NT2/D1 (cell line): ENCODE data around the gene TMEM198.

ENCODE experiments used
- DNase-seq: peaks from one replicate; pipeline ENCODE4 v3.0.0-alpha.2; 2011; ENCODE audit warnings: low read depth, low spot score
- H3K27me3 ChIP-seq: 2 replicates; pipeline ENCODE4 v1.6.0; 2011; ENCODE audit warnings: mild to moderate bottlenecking; ENCODE audit not compliant: insufficient read length, insufficient read depth
- H3K36me3 ChIP-seq: 2 replicates; pipeline ENCODE4 v1.6.1; 2011; ENCODE audit warnings: mild to moderate bottlenecking, low read length, mixed read lengths; ENCODE audit not compliant: insufficient read depth, insufficient read length
- H3K4me1 ChIP-seq: 2 replicates; pipeline ENCODE4 v1.5.1; 2011; ENCODE audit not compliant: insufficient read depth, insufficient read length
- H3K4me3 ChIP-seq: 2 replicates; pipeline ENCODE4 v1.5.1; 2011; ENCODE audit warnings: low read depth; ENCODE audit not compliant: insufficient read length
- H3K9ac ChIP-seq: 2 replicates; pipeline ENCODE4 v1.6.0; 2011; ENCODE audit warnings: low read depth; ENCODE audit not compliant: insufficient read length
- H3K9me3 ChIP-seq: 2 replicates; pipeline ENCODE4 v1.5.1; 2011; ENCODE audit warnings: mild to moderate bottlenecking, low read length; ENCODE audit not compliant: insufficient read depth
- SUZ12 ChIP-seq: IDR thresholded peaks from 2 replicates; pipeline ENCODE4 v1.6.1; 2011; ENCODE audit not compliant: insufficient read length, insufficient read depth; ENCODE audit errors: extremely low read depth
- YY1 ChIP-seq: IDR thresholded peaks from 2 replicates; pipeline ENCODE4 v1.6.1; 2011; ENCODE audit not compliant: insufficient read length, insufficient read depth
- ZNF274 ChIP-seq: IDR thresholded peaks from 2 replicates; pipeline ENCODE4 v1.6.1; 2011; ENCODE audit warnings: mild to moderate bottlenecking, low read depth, low read length

TMEM198 gene, protein sequence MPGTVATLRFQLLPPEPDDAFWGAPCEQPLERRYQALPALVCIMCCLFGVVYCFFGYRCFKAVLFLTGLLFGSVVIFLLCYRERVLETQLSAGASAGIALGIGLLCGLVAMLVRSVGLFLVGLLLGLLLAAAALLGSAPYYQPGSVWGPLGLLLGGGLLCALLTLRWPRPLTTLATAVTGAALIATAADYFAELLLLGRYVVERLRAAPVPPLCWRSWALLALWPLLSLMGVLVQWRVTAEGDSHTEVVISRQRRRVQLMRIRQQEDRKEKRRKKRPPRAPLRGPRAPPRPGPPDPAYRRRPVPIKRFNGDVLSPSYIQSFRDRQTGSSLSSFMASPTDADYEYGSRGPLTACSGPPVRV

GRCh38 chr2:219543596-219544358 is at the start of gene TMEM198, which contains the start of gene CHPF:
TMEM198 (plus strand) TSS chr2:219544028; CDS start chr2:219544728, 700 bp downstream.
CHPF (minus strand) TSS chr2:219543809; CDS start chr2:219543538, 271 bp downstream.
- H3K4me1 ChIP-seq: peaks cover 16% of the 10 kb centered on the region
- H3K9me3 ChIP-seq: no peaks in the 10 kb centered on the region
- peaks cover 37% of the 10 kb centered on the region for H3K27me3 ChIP-seq
- peak; percentile 99 for DNase-seq
- peaks cover 46% of the 10 kb centered on the region for H3K36me3 ChIP-seq
- TF ChIP-seq ZNF274: no peak
- TF ChIP-seq SUZ12: no peak
- H3K9ac ChIP-seq: peak within 1 kb of the TSS; percentile 95
- peak within 1 kb of the TSS; percentile 88 for H3K4me3 ChIP-seq

DNA sequence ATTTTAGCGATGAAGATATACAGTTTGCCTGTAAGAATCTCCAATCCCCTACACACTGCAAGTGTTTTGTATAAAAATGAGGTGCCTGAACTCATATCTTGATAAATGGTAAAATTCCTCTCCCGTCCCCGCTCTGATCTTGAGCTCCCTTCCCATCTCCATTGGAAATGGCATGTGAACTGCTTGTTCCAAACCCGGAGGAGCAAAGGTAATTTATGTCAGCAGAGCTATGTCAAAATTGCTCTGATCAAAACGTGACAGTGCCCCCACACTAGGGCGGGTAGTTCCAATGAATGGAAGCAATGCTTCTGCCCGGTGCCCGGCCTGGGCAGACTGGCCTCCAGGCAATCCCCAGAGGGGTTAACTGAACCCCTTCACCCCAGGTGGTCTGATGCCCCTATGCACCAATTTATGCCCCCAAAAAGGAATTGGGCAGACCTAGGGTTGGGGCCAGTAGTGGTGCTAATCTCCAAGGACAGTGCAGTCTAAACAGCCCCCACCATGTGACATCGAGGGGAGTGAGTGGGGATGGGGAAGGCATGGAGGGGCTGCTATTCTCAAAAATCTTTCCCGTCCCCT is 48.8 kb upstream of the TMEM198 start:
- peaks cover 20% of the 10 kb centered on the region for H3K4me1 ChIP-seq
- no peak for DNase-seq
- H3K9ac ChIP-seq: no peak overlapping the region
- no peaks in the 10 kb centered on the region for H3K9me3 ChIP-seq
- H3K4me3 ChIP-seq: no peak overlapping the region
- H3K36me3 ChIP-seq: peaks cover 12% of the 10 kb centered on the region
- H3K27me3 ChIP-seq: peaks cover 59% of the 10 kb centered on the region
- no peak for TF ChIP-seq YY1
- no peak for TF ChIP-seq ZNF274
- TF ChIP-seq SUZ12: no peak

DNA sequence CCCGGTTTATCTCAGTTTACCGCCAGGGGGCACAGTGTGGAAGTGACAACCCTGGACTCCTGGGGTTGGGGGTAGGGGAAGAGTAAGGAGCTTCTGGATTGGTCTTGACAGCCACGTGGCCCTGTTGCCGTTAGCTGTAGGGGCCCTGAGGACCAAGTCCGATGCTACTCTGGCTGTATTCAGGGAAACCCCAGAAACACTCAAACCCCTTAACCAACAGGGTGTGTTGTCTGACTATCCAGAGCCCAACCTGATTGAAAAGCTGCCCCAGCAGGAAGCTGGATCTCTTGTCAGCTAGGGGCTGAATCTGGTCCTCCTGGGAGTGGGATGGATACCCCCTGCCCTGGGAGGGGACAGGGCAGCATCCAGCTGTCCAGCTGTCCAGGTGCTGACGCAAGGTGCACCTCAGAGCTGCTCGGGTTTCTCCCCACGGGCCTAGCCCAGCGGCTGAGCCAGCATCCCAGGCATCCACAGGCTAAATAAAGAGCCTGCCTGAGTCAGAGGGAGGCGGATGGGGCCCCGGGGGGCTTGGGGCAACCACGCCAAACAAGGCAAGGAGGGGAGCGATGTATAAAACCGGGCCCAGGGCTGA is 48.2 kb upstream of the TMEM198 start:
- Histone ChIP-seq H3K9ac (peak overlapping the region; percentile 24), H3K4me3 (no peak overlapping the region), H3K27me3 (peaks cover 59% of the 10 kb centered on the region), H3K36me3 (peaks cover 7% of the 10 kb centered on the region), H3K9me3 (no peaks in the 10 kb centered on the region), H3K4me1 (peaks cover 21% of the 10 kb centered on the region)
- DNase-seq: peak; percentile 66
- TF ChIP-seq ZNF274 (no peak), SUZ12 (no peak), YY1 (no peak)

GRCh38 chr2:219496247-219496824 is 47.5 kb upstream of the TMEM198 start:
- no peaks in the 10 kb centered on the region for H3K9me3 ChIP-seq
- peak overlapping the region; percentile 70 for H3K4me3 ChIP-seq
- H3K9ac ChIP-seq: peak overlapping the region; percentile 83
- peaks cover 55% of the 10 kb centered on the region for H3K27me3 ChIP-seq
- TF ChIP-seq YY1: no peak
- TF ChIP-seq SUZ12: peak; percentile 81
- H3K4me1 ChIP-seq: peaks cover 21% of the 10 kb centered on the region
- peaks cover 3% of the 10 kb centered on the region for H3K36me3 ChIP-seq
- DNase-seq: no peak

- DNase-seq: no peak
- H3K36me3 ChIP-seq: peaks cover 5% of the 10 kb centered on the region
- H3K9ac ChIP-seq: peak overlapping the region; percentile 83
- peak overlapping the region; percentile 70 for H3K4me3 ChIP-seq
- H3K4me1 ChIP-seq: peaks cover 27% of the 10 kb centered on the region
- H3K9me3 ChIP-seq: no peaks in the 10 kb centered on the region
- no peak for TF ChIP-seq ZNF274
- TF ChIP-seq SUZ12: peak; percentile 92
- H3K27me3 ChIP-seq: peaks cover 55% of the 10 kb centered on the region
These were observed 46.9 kb upstream of the TMEM198 start for GRCh38 chr2:219496825-219497494.

DNA sequence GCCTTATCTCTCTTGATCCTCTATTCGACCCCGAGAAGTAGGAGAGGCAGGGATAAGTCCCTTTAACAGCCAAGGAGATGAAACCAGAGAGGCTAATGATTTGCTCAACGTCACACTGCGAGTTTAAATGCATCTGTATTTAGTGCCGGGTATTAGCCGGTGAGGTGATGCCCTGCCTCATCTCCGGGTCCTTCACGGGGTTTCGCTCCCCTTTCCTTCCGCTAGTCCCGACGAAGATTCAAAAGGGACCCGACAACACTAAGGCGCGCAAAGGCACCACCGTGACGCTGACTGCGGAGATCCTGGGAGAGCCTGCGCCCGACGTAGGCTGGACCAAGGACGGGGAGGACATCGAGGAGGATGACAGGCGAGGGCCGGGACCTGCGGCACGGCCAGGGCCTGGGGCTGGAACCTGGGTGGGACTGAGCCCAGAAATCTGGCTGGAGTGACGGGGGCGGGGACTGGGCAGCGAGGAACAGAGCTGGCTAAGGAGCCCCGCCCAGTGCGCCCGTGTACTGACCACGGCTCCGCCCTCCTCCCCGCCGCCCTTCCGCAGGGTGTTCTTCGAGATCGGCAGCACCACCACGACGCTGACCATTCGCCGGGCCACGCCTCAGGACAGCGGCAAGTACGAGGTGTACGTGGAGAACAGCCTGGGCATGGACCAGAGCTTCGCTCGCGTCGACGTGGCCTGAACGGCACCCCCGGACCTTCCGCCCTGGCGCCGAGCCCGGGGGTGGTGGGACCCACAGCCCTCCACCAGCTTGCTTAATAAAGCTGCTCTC is 46.1 kb upstream of the TMEM198 start:
- H3K27me3 ChIP-seq: peaks cover 53% of the 10 kb centered on the region
- TF ChIP-seq YY1 (no peak), SUZ12 (peak; percentile 38), ZNF274 (no peak)
- peak overlapping the region; percentile 83 for H3K9ac ChIP-seq
- DNase-seq: no peak
- no peaks in the 10 kb centered on the region for H3K9me3 ChIP-seq
- H3K4me1 ChIP-seq: peaks cover 30% of the 10 kb centered on the region
- peaks cover 9% of the 10 kb centered on the region for H3K36me3 ChIP-seq
- H3K4me3 ChIP-seq: peak overlapping the region; percentile 70
